IMR-90 (cell line): ENCODE results near the gene PSG1.

Source experiments
- CEBPB ChIP-seq: IDR thresholded peaks from 2 replicates; pipeline ENCODE4 v1.6.1; 2012; ENCODE audit warnings: low read depth, low read length, improper control_type of control experiment
- CTCF ChIP-seq: conservative IDR thresholded peaks from 2 replicates; pipeline ENCODE4 v1.5.1; 2012; ENCODE audit warnings: mild to moderate bottlenecking, low read depth, low read length, improper control_type of control experiment
- MAFK ChIP-seq: IDR thresholded peaks from 2 replicates; pipeline ENCODE4 v1.6.1; 2012; ENCODE audit warnings: low read depth, low read length, improper control_type of control experiment
- MAZ ChIP-seq: IDR thresholded peaks from 2 replicates; pipeline ENCODE4 v1.6.1; 2012; ENCODE audit warnings: low read depth, mild to moderate bottlenecking, low read length, improper control_type of control experiment, moderate library complexity, borderline replicate concordance
- MXI1 ChIP-seq: IDR thresholded peaks from 2 replicates; pipeline ENCODE4 v1.6.1; 2012; ENCODE audit warnings: low read depth, mild to moderate bottlenecking, low read length, moderate library complexity, borderline replicate concordance
- POLR2A ChIP-seq: IDR thresholded peaks from 2 replicates; pipeline ENCODE4 v1.6.1; 2012; ENCODE audit warnings: mild to moderate bottlenecking, low read depth, low read length
- RAD21 ChIP-seq: IDR thresholded peaks from 2 replicates; pipeline ENCODE4 v1.6.1; 2012; ENCODE audit warnings: low read length, improper control_type of control experiment
- RCOR1 ChIP-seq: IDR thresholded peaks from 2 replicates; pipeline ENCODE4 v1.6.1; 2012; ENCODE audit warnings: mild to moderate bottlenecking, low read length, improper control_type of control experiment; ENCODE audit not compliant: insufficient replicate concordance
- SMC3 ChIP-seq: fragments of 150-350 bp; IDR thresholded peaks from 2 replicates; pipeline ENCODE4 v1.6.1; 2016; ENCODE audit warnings: low read depth, mild to moderate bottlenecking, antibody characterized with exemption, low read length, moderate library complexity
- USF2 ChIP-seq: fragments of 150-350 bp; IDR thresholded peaks from 2 replicates; pipeline ENCODE4 v1.6.1; 2017; ENCODE audit warnings: mild to moderate bottlenecking, antibody characterized with exemption, low read length, low read depth
- TF ChIP-seq, protein P1 (sequence below): fragments of 150-350 bp; IDR thresholded peaks from 2 replicates; pipeline ENCODE4 v1.6.1; 2016; ENCODE audit warnings: low read depth, mild to moderate bottlenecking, low read length, moderate library complexity, borderline replicate concordance

DNA sequence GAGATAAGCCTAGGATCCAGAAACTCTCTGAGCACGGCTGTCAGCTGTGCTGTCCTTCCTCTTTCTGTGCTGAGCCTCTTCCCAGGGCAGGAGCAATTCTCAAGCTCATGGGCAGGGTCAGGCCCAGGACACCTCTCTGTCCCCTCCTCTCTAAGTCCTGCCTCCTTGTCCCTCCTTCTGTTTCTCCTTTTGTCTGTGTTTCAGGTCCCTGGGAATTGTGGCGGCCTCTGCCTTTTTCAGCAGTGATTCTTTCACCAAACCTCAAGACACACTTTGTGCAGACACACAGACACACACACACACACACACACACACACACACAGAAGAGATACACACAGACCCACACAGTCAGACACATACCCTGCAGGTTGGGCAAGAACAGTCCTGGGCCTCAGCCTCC lies at the start of gene PSG1:
- TF ChIP-seq CTCF (no peak), POLR2A (no peak), MAZ (no peak), MAFK (no peak), CEBPB (no peak), MXI1 (no peak), USF2 (no peak), SMC3 (no peak), RCOR1 (no peak), RAD21 (no peak)
- TF ChIP-seq, protein P1, sequence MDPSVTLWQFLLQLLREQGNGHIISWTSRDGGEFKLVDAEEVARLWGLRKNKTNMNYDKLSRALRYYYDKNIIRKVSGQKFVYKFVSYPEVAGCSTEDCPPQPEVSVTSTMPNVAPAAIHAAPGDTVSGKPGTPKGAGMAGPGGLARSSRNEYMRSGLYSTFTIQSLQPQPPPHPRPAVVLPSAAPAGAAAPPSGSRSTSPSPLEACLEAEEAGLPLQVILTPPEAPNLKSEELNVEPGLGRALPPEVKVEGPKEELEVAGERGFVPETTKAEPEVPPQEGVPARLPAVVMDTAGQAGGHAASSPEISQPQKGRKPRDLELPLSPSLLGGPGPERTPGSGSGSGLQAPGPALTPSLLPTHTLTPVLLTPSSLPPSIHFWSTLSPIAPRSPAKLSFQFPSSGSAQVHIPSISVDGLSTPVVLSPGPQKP = no peak
